Measurements from ENCODE around the gene SPG11.
A peak's percentile ranks its signal among the peaks of the same experiment; 100 is the strongest.

- TF ChIP-seq EZH2 (IDR thresholded peaks at IDR 0.05; ENCODE audit: low read depth, unreplicated experiment) (no peak), CTCF (conservative IDR thresholded peaks at IDR 0.05; ENCODE audit: low read depth in 2 of 2) (peak; percentile 72 to 95), POLR2AphosphoS5 (IDR thresholded peaks at IDR 0.05; ENCODE audit: low read depth) (peak; percentile 93), CREB1 (CRISPR knock-in tag; IDR thresholded peaks at IDR 0.05; ENCODE audit: low read depth) (no peak; the same call in 1 of the 2 replicates), ZNF114 (CRISPR knock-in tag; IDR thresholded peaks at IDR 0.05) (no peak), ZNF462 (CRISPR knock-in tag; IDR thresholded peaks at IDR 0.05) (no peak), REST (IDR thresholded peaks at IDR 0.05; ENCODE audit: unreplicated experiment) (no peak), EZH2phosphoT487 (IDR thresholded peaks at IDR 0.05; ENCODE audit: unreplicated experiment) (no peak), ETS1 (IDR thresholded peaks at IDR 0.05) (peak; percentile 45), ZNF331 (CRISPR knock-in tag; IDR thresholded peaks at IDR 0.05; ENCODE audit: low read depth) (no peak), STAT1 (IDR thresholded peaks at IDR 0.05; ENCODE audit: unreplicated experiment) (no peak), JUNB (IDR thresholded peaks at IDR 0.05; ENCODE audit: unreplicated experiment) (no peak), NANOG (IDR thresholded peaks at IDR 0.05; ENCODE audit: borderline replicate concordance) (no peak)
Observed at GRCh38 chr15:44663410-44664308, at the start of gene SPG11.

Measured in GM23338 (cell line).